ENCODE measurements around the gene TFCP2L1. TPM values are rescaled to one million over a fixed set of nuclear protein-coding genes. Genes with fewer than 3 reads are reported as not detected.

Gene TFCP2L1
- total and polyA plus RNA-seq, 7 donors: 0.14 to 1.8 (median 0.53) TPM

DNA sequence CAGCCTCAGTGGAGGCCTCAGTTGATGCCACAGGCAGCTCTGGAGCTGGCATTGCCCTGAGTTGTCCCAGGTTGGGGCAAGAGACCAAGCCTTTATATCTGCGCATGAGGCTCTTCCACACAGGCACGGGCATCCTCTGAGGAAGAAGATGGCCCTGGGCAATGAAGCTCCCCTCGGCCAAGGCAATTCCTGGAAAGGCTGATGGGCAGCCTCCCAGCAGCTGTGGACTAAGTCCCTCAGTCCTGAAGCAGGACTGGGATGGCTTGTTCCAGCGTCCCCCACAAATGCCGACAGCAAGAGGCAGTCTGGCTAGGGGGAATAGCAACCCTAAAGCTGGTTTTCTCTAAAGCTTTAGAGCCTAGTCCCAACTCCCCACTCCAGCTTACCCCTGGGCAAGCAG, 90.0 kb downstream of the TFCP2L1 start:
- no peak overlapping the region for H3K27ac ChIP-seq
- intact Hi-C loops (cut with DNase I): no loop called here
- H3K9me3 ChIP-seq: no peaks in the 10 kb centered on the region
- DNase-seq (no peak), ATAC-seq (no peak)
- no peaks in the 10 kb centered on the region for H3K27me3 ChIP-seq (ENCODE audit: insufficient read depth in 3 of 3, low read length in 2 of 3)
- TF ChIP-seq, protein P1, sequence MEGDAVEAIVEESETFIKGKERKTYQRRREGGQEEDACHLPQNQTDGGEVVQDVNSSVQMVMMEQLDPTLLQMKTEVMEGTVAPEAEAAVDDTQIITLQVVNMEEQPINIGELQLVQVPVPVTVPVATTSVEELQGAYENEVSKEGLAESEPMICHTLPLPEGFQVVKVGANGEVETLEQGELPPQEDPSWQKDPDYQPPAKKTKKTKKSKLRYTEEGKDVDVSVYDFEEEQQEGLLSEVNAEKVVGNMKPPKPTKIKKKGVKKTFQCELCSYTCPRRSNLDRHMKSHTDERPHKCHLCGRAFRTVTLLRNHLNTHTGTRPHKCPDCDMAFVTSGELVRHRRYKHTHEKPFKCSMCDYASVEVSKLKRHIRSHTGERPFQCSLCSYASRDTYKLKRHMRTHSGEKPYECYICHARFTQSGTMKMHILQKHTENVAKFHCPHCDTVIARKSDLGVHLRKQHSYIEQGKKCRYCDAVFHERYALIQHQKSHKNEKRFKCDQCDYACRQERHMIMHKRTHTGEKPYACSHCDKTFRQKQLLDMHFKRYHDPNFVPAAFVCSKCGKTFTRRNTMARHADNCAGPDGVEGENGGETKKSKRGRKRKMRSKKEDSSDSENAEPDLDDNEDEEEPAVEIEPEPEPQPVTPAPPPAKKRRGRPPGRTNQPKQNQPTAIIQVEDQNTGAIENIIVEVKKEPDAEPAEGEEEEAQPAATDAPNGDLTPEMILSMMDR (IDR thresholded peaks at IDR 0.05): no peak
- H3K4me1 ChIP-seq: peaks cover 7% of the 10 kb centered on the region
- 63 to 77% (median 74%) methylated on average over 5 of the region's 5 CpGs for WGBS, 3 donors
- no peak overlapping the region for H3K4me3 ChIP-seq
- no peaks in the 10 kb centered on the region for H3K36me3 ChIP-seq (ENCODE audit: insufficient read depth in 1 of 2, low read depth in 1 of 2)

DNA sequence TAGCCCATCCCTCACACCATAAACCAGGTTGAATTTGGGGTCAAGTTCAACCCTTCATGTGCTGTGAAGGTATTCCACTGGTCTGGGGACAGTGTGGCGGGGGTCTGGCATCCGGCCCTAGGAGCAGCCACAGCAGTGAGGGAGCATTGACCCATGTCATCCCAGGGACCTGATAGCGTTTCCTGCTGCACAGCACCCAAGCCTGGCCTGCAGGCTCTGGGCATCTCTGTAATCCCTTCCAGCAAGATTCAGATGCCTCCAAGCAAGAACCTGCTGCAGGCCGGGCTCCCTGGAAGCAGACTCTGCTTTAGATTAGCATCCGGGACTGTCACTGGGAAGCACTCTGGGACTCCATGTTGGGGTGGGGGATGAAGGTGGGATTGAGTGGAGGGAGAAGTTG, 90.4 kb downstream of the TFCP2L1 start:
- Histone ChIP-seq H3K4me1 (peaks cover 7% of the 10 kb centered on the region), H3K36me3 (ENCODE audit: insufficient read depth in 1 of 2, low read depth in 1 of 2) (no peaks in the 10 kb centered on the region), H3K27ac (no peak overlapping the region), H3K4me3 (no peak overlapping the region), H3K27me3 (ENCODE audit: insufficient read depth in 3 of 3, low read length in 2 of 3) (no peaks in the 10 kb centered on the region), H3K9me3 (no peaks in the 10 kb centered on the region)
- WGBS, 3 donors: 77 to 95% (median 93%) methylated on average over 5 of the region's 5 CpGs
- intact Hi-C loops (cut with DNase I): no loop called here
- no peak for ATAC-seq
- TF ChIP-seq, protein P1 (IDR thresholded peaks at IDR 0.05): no peak
- DNase-seq: no peak

DNA sequence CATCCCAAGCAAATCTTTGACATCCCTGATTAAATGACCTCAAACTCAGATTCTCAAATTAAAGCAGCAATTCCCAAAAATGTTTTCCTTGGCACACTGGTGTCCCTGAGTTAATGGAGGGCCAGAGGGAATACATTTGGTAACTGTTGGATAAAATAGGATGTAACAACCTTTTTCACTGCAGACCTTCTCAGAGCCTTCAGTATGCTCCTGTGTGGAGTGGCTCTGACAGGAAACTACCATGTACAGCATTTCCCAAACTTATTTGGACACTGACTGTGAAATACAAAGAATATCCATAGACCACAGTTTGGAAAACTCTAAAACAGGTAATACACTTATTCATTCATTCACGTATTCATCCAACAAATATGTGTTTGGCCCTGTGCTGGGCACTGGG, 91.8 kb downstream of the TFCP2L1 start:
- H3K27me3 ChIP-seq (ENCODE audit: insufficient read depth in 3 of 3, low read length in 2 of 3): no peaks in the 10 kb centered on the region
- TF ChIP-seq, protein P1 (IDR thresholded peaks at IDR 0.05): no peak
- no peak for DNase-seq
- H3K4me1 ChIP-seq: peaks cover 7% of the 10 kb centered on the region
- no peak for ATAC-seq
- H3K27ac ChIP-seq: no peak overlapping the region
- no peak overlapping the region for H3K4me3 ChIP-seq
- intact Hi-C loops (cut with DNase I): no loop called here
- no peaks in the 10 kb centered on the region for H3K36me3 ChIP-seq (ENCODE audit: insufficient read depth in 1 of 2, low read depth in 1 of 2)
- no peaks in the 10 kb centered on the region for H3K9me3 ChIP-seq
- 97 to 100% (median 97%) methylated on average over 1 of the region's 1 CpG for WGBS, 3 donors

DNA sequence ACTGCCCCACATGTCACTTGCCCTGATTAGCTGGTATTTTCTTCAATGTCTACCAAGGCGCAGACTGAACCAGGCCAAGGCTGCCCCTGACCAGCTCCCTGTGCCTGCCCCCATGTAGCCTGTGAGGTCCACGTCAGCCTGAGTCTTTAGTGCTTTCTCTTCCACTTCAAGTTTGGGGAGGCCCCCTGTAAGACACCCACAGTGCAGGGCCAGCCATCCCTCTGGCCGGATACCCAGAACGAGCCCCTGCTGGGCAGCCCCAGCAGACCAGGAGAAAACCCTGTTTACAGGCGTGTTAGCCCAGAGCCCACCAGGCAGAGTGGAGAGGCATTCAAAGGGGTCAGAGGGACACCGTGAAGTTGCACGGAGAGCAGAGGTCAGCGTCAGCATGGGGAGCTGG, 92.4 kb downstream of the TFCP2L1 start:
- H3K27me3 ChIP-seq (ENCODE audit: insufficient read depth in 3 of 3, low read length in 2 of 3): no peaks in the 10 kb centered on the region
- no peak overlapping the region for H3K27ac ChIP-seq
- H3K9me3 ChIP-seq: no peaks in the 10 kb centered on the region
- intact Hi-C loops (cut with DNase I): no loop called here
- H3K36me3 ChIP-seq (ENCODE audit: insufficient read depth in 1 of 2, low read depth in 1 of 2): no peaks in the 10 kb centered on the region
- no peak overlapping the region for H3K4me3 ChIP-seq
- ATAC-seq (no peak), DNase-seq (no peak)
- WGBS, 3 donors: 80 to 88% (median 84%) methylated on average over 8 of the region's 8 CpGs
- TF ChIP-seq, protein P1 (IDR thresholded peaks at IDR 0.05): no peak
- peaks cover 7% of the 10 kb centered on the region for H3K4me1 ChIP-seq

Data from psoas muscle (tissue), 8 donors.